Globus pallidus (tissue), 1 donor: Measurements from ENCODE around the gene SNPH.

Experiments
- DNase-seq: peaks from one replicate; pipeline ENCODE4 v3.0.0-alpha.2; 2015; ENCODE audit warnings: low spot score

The SNPH gene

DNA sequence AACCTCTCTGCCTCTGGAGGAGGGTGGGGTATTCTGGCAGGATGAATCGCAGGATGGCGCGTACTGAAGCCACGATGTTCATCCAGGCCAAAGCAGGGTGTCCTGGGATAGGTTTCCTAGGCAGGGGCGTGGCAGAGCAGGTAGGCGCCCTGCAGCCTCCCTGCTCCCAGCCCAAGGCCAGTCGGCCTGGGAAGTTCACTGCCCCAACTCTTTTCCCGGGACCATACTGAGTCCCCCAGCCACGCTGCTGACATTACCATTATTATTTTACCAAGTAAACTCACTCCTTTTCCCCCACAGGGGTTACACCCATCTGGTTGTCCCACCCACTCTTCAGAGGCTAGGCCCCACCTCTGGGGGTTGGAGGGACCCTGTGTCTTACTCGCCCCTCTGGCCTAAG lies 41.1 kb downstream of the SNPH start:
- no peak for DNase-seq

DNA sequence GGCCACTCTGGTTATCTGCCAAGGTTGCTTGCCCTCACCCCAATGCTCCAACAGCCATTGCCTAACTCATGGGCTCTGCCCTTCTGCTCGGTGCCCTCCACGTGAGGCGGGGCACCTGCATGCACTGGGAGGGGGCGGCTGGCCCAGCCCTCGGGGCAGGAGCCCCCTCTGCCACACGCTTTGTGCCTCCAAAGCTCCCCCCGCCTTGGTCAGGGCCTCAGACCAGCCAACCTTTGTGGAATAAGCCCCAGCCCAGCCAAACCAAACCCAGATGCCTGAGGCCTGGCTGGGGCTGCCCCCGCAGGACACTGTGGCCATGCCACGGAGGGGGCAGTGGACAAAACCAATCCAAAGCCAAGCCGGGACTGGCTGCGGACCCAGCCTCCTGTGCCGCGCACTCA lies 41.5 kb downstream of the SNPH start:
- no peak for DNase-seq

- no peak for DNase-seq
Observed at GRCh38 chr20:1308067-1308701, 42.1 kb downstream of the SNPH start.

GRCh38 chr20:1308702-1309095 lies 42.6 kb downstream of the SNPH start:
- no peak for DNase-seq

DNA sequence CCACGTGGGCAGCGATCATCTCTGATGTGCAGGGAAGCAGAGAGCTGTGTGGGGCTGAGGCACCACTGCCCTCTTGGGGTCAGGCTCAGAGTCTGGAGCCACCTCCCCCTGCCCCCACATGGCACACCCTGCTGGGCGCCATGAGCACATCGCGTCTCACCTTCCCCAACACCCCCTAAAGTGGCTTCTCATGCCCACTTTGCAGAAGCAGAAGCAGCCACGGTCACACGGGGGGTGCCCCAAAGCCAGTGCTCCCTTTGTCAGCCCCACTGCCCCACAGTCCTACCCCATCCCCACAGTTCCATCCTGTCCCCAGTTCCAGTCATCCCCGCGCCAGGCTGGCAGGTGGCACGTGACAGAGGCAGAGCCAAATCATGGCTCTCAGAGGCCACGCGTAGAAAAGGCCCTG lies 43.3 kb downstream of the SNPH start:
- DNase-seq, result no peak

DNA sequence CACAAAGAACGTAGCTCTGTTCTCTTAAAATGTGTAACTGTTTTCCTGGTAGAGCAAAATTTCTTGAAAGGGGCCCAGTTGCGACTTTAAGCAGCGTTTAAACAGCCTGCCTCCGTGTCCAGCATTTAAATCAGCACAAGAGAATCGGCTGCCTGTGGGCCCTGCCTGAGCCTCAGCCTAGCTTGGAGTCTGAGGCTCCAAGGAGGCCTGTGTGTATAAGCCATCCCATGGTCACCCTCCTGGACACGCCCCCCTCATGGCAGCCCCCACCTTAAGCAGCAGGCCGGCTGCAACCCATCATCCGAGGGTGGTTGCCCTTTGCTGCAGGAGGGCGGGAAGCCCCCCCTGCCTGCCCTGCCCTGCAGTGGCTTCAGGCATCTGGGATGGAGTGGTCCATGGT lies 44.0 kb downstream of the SNPH start:
- peak; percentile 22 for DNase-seq

DNA sequence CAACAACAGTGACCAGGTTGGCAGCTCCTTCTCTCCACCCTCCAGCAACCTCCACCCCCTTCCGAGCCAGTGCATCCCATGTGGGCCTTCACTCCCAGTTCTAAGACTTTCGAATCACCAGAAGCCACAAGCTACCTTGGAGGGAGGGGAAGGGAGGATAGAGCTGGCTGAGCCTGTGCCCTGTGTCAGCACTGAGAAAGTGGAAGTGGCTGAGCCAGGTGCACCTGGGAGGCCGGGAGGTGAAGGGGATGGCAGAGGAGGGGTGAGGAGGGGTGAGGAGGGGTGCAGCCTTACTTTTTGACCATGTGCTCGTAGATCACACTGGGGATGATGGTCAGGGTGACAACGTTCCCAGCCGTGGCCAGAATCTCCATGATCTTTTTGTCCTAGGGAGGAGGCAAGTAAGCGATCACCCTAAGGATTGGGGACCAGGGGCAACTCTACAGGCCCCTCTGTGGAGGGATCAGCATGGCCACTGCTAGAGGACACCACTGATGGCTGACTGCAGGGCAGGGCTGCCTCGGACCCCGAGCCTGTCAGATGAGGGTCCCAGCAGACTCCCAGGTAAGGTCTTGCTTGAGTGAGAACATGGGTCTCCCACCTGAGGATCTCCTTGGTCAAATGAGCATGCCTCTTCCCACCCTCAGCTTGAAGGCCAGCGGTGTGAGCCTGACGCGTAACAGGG lies 44.6 kb downstream of the SNPH start:
- no peak for DNase-seq

GRCh38 chr20:1312308-1312707 lies 46.2 kb downstream of the SNPH start:
- DNase-seq, result no peak

GRCh38 chr20:1312904-1313235 lies 46.8 kb downstream of the SNPH start:
- no peak for DNase-seq

DNA sequence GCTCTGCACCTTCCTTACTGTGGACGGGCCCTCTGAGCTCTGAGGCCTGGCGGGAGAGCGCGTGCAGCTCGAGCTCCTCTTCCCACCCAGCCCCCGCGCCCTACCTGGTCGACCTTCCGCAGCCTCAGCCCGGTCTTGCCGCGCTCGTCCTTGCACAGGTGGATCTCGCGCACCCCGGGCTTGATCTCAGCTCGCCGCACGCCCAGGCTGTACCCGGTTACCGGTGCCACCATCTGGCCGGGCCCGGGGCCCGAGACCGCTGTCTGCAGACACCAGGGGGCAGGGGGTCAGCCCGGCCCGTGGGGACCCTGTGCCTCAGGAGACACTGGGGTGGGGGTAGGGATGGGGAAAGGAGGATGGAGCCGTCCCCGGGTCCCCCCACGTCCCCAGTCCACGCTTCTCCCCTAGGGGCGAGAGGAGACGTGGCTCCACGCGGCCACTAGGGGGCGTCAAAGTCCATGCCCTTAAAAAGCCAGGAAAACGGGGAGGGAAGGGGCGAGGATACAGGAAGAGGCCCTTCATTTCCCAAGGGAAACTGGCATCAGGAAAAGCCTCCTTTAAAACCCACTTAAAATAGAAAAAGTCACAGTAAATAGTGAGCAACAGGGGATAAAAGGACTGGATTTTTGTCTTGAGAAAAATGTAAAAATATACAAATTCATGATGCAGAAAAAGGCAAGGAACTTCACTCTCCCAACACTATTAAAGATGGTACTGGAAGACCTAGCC lies 47.3 kb downstream of the SNPH start:
- DNase-seq, result peak; percentile 77

- no peak for DNase-seq
Observed at GRCh38 chr20:1315804-1316203, 49.7 kb downstream of the SNPH start.

GRCh38 chr20:1317545-1318255 lies 51.6 kb downstream of the SNPH start:
- DNase-seq, result no peak

DNA sequence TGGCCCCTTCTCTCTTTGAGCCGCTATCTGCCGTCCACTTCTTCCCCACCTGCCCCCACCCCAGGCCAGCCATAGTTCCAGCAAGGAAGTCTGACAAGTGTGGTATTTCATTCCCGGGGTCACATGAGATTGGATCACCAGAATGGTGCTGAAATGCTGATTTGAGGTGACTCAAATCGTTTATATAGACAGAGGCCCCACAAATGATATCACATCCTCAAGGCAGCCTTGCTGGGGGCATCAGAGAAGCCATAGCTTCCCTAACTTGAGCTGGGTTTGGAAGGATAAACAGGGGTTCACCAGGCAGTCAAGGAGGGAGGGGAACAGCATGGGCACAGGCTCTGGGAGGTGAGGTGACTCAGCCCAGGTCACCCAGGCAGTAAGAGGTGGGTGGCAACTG lies 53.0 kb downstream of the SNPH start:
- DNase-seq, result no peak

GRCh38 chr20:1319462-1319861 lies 53.4 kb downstream of the SNPH start:
- DNase-seq, result no peak

DNA sequence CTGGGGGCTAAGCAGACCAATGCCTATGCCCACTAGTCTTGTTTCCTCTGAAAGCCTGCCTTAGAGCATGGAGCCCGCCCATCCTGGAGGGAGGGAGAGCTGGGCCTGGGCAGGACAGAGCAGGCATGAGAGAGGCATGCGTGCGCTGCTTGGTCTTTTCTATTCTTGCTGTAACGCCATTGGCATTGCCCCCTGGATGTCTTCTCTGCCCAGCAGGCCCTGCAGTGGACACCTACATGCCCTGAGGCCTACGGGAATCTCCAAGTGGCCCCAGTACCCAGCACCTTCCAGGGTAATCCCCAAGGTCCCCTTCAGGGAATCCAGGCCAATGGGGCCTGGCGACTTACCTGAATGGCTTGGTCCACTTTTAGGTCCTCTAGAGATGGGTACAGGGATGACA lies 53.9 kb downstream of the SNPH start:
- DNase-seq, result no peak

- DNase-seq, result no peak
Observed at GRCh38 chr20:1320902-1321653, 55.0 kb downstream of the SNPH start.

- DNase-seq, result no peak
Observed at GRCh38 chr20:1321654-1321939, 55.5 kb downstream of the SNPH start.

- no peak for DNase-seq
Observed at GRCh38 chr20:1322511-1323245, 56.6 kb downstream of the SNPH start.

GRCh38 chr20:1323256-1323655 lies 57.2 kb downstream of the SNPH start:
- DNase-seq, result no peak

- DNase-seq, result no peak
Observed at GRCh38 chr20:1323830-1324597, 57.9 kb downstream of the SNPH start.
